Muscle of leg (tissue), 16 donors: ENCODE measurements around the gene CARD11. TPM values are rescaled to one million over a fixed set of nuclear protein-coding genes. Genes with fewer than 3 reads are reported as not detected.
A peak's percentile ranks its signal among the peaks of the same experiment; 100 is the strongest.

ENCODE experiments used
- DNase-seq: peaks from one replicate; pipeline ENCODE4 v3.0.0; 2013
- H3K27ac ChIP-seq: one replicate; pipeline ENCODE4 v1.5.1; 2013; ENCODE audit warnings: mild to moderate bottlenecking, low read length, control low read depth
- H3K27me3 ChIP-seq: one replicate; pipeline ENCODE4 v1.6.1; 2013; ENCODE audit warnings: low read length; ENCODE audit not compliant: control insufficient read depth, insufficient read depth
- H3K36me3 ChIP-seq: one replicate; pipeline ENCODE4 v1.6.1; 2013; ENCODE audit warnings: low read length; ENCODE audit not compliant: control insufficient read depth, insufficient read depth
- H3K4me1 ChIP-seq: one replicate; pipeline ENCODE4 v1.6.1; 2013; ENCODE audit warnings: low read length; ENCODE audit not compliant: control insufficient read depth, insufficient read depth
- H3K4me3 ChIP-seq: one replicate; pipeline ENCODE4 v1.5.1; 2013; ENCODE audit warnings: low read length, control low read depth
- H3K9me3 ChIP-seq: replicated peaks from 2 replicates; pipeline ENCODE4 v1.6.1; 2013; ENCODE audit warnings: low read depth, low read length; ENCODE audit not compliant: control insufficient read depth
- WGBS: methylation state at CpG from one replicate; pipeline ENCODE4 v1.1.5; 2013; ENCODE audit warnings: missing lambda C conversion rate; ENCODE audit not compliant: insufficient coverage; 5-methylcytosine and 5-hydroxymethylcytosine counted together
- long read RNA-seq, 11 donors: transcript quantifications; one replicate each; lab custom pipeline, GENCODE V29; 2026
- polyA plus RNA-seq, 8 donors: library from polyadenylated mRNA; unstranded; fragments of 120-200 nt; gene quantifications; one replicate each; pipeline versions ENCODE4 v1.2.1 to v1.2.3, GENCODE V29; 2013; ENCODE audit warnings: inconsistent platforms in 1 of 8, low replicate concordance in 1 of 8; ENCODE audit not compliant: insufficient read length in 8 of 8, insufficient read depth in 1 of 8
- total RNA-seq: library from RNA; stranded (reverse); fragments of 120-200 nt; gene quantifications from one replicate; pipeline ENCODE4 v1.2.4, GENCODE V29; 2013

CARD11 gene
- total RNA-seq (0.09 TPM), polyA plus RNA-seq (under 1 TPM; 0.19 to 0.55 (median 0.37) TPM)
- long read RNA-seq, donor 1: 0 reads
- long read RNA-seq, donor 2: 0 reads
- long read RNA-seq, donor 3: 0 reads
- long read RNA-seq, donor 4: 0 reads
- long read RNA-seq, donor 5: 0 reads
- long read RNA-seq, donor 6: 0 reads
- long read RNA-seq, donor 7: 0 reads
- long read RNA-seq, donor 8: 0 reads
- long read RNA-seq, donor 9: 0 reads
- long read RNA-seq, donor 10: 0 reads
- long read RNA-seq, donor 11: 0 reads

GRCh38 chr7:3043544-3044371, at the start of gene CARD11:
Gene CARD11 (minus strand): TSS chr7:3043867. CDS start chr7:2958506, 85,361 bp downstream.
- Histone ChIP-seq H3K9me3 (no peaks in the 10 kb centered on the region), H3K27me3 (peaks cover 25% of the 10 kb centered on the region), H3K27ac (no peak within 1 kb of the TSS), H3K36me3 (no peaks in the 10 kb centered on the region), H3K4me3 (no peak within 1 kb of the TSS), H3K4me1 (no peaks in the 10 kb centered on the region)
- WGBS: 6% methylated on average over 17 of the region's 45 CpGs
- DNase-seq: no peak

- 23% methylated on average over 2 of the region's 6 CpGs for WGBS
- Histone ChIP-seq H3K27ac (no peak overlapping the region), H3K36me3 (no peaks in the 10 kb centered on the region), H3K9me3 (no peaks in the 10 kb centered on the region), H3K4me3 (no peak overlapping the region), H3K4me1 (no peaks in the 10 kb centered on the region), H3K27me3 (peaks cover 9% of the 10 kb centered on the region)
- peak; percentile 40 for DNase-seq
Observed at GRCh38 chr7:3092468-3092867, 48.8 kb upstream of the CARD11 start.

GRCh38 chr7:3091631-3092030, 48.0 kb upstream of the CARD11 start:
- Histone ChIP-seq H3K9me3 (no peaks in the 10 kb centered on the region), H3K27ac (no peak overlapping the region), H3K27me3 (peaks cover 15% of the 10 kb centered on the region), H3K4me3 (no peak overlapping the region), H3K36me3 (no peaks in the 10 kb centered on the region), H3K4me1 (no peaks in the 10 kb centered on the region)
- 42% methylated on average over 1 of the region's 8 CpGs for WGBS
- DNase-seq: no peak

GRCh38 chr7:3089493-3089892, 45.8 kb upstream of the CARD11 start:
- no peak overlapping the region for H3K4me3 ChIP-seq
- peaks cover 15% of the 10 kb centered on the region for H3K27me3 ChIP-seq
- no peak for DNase-seq
- 31% methylated on average over 9 of the region's 11 CpGs for WGBS
- H3K9me3 ChIP-seq: no peaks in the 10 kb centered on the region
- H3K27ac ChIP-seq: no peak overlapping the region
- H3K36me3 ChIP-seq: no peaks in the 10 kb centered on the region
- no peaks in the 10 kb centered on the region for H3K4me1 ChIP-seq

- Histone ChIP-seq H3K9me3 (no peaks in the 10 kb centered on the region), H3K27ac (no peak overlapping the region), H3K36me3 (no peaks in the 10 kb centered on the region), H3K27me3 (peaks cover 15% of the 10 kb centered on the region), H3K4me3 (no peak overlapping the region), H3K4me1 (no peaks in the 10 kb centered on the region)
- DNase-seq: no peak
- 54% methylated on average over 2 of the region's 7 CpGs for WGBS
Observed at GRCh38 chr7:3087243-3087755, 43.6 kb upstream of the CARD11 start.

- H3K4me3 ChIP-seq: no peak overlapping the region
- H3K4me1 ChIP-seq: no peaks in the 10 kb centered on the region
- no peak for DNase-seq
- H3K36me3 ChIP-seq: no peaks in the 10 kb centered on the region
- 100% methylated on average over 1 of the region's 4 CpGs for WGBS
- peaks cover 9% of the 10 kb centered on the region for H3K27me3 ChIP-seq
- H3K9me3 ChIP-seq: no peaks in the 10 kb centered on the region
- no peak overlapping the region for H3K27ac ChIP-seq
Observed at GRCh38 chr7:3083350-3083749, 39.7 kb upstream of the CARD11 start.

GRCh38 chr7:3082831-3083230, 39.2 kb upstream of the CARD11 start:
- Histone ChIP-seq H3K4me3 (no peak overlapping the region), H3K4me1 (no peaks in the 10 kb centered on the region)
- 77% methylated on average over 6 of the region's 9 CpGs for WGBS

GRCh38 chr7:3082386-3082785, 38.7 kb upstream of the CARD11 start:
- Histone ChIP-seq H3K27ac (no peak overlapping the region), H3K4me1 (no peaks in the 10 kb centered on the region), H3K36me3 (no peaks in the 10 kb centered on the region), H3K27me3 (peaks cover 5% of the 10 kb centered on the region), H3K4me3 (no peak overlapping the region), H3K9me3 (no peaks in the 10 kb centered on the region)
- no peak for DNase-seq
- 86% methylated on average over 5 of the region's 6 CpGs for WGBS

More at GRCh38 chr7:3082831-3083230, 39.2 kb upstream of the CARD11 start:
- Histone ChIP-seq H3K36me3 (no peaks in the 10 kb centered on the region), H3K27me3 (peaks cover 7% of the 10 kb centered on the region), H3K9me3 (no peaks in the 10 kb centered on the region), H3K27ac (no peak overlapping the region)
- no peak for DNase-seq

GRCh38 chr7:3080106-3080505, 36.4 kb upstream of the CARD11 start:
- DNase-seq: no peak
- no peaks in the 10 kb centered on the region for H3K36me3 ChIP-seq
- no peaks in the 10 kb centered on the region for H3K4me1 ChIP-seq
- no peaks in the 10 kb centered on the region for H3K27me3 ChIP-seq
- H3K9me3 ChIP-seq: peaks cover 5% of the 10 kb centered on the region
- no peak overlapping the region for H3K4me3 ChIP-seq
- 82% methylated on average over 3 of the region's 5 CpGs for WGBS
- H3K27ac ChIP-seq: no peak overlapping the region

GRCh38 chr7:3078514-3078913, 34.8 kb upstream of the CARD11 start:
- DNase-seq: no peak
- no peaks in the 10 kb centered on the region for H3K4me1 ChIP-seq
- no peak overlapping the region for H3K27ac ChIP-seq
- peaks cover 5% of the 10 kb centered on the region for H3K9me3 ChIP-seq
- no peaks in the 10 kb centered on the region for H3K36me3 ChIP-seq
- H3K4me3 ChIP-seq: no peak overlapping the region
- H3K27me3 ChIP-seq: no peaks in the 10 kb centered on the region
- 70% methylated on average over 7 of the region's 7 CpGs for WGBS
